Measurements from ENCODE around the gene PDIA5. TPM values are rescaled to one million over a fixed set of nuclear protein-coding genes. Genes with fewer than 3 reads are reported as not detected.

The PDIA5 gene
- total RNA-seq, 4 donors from 2014 or later = 12.0 to 21.0 (median 15.8) TPM

GRCh38 chr3:123123716-123124616, 57.1 kb downstream of the PDIA5 start:
- ATAC-seq (ENCODE audit: low FRiP score) = no peak
- no peak for TF ChIP-seq CTCF (IDR thresholded peaks at IDR 0.05)
- DNase-seq (ENCODE audit: low spot score) = no peak

- DNase-seq (ENCODE audit: low spot score) (no peak), ATAC-seq (ENCODE audit: low FRiP score) (no peak)
- no peak for TF ChIP-seq CTCF (IDR thresholded peaks at IDR 0.05)
Observed at GRCh38 chr3:123124971-123125370, 58.1 kb downstream of the PDIA5 start.

- no peak for TF ChIP-seq CTCF (IDR thresholded peaks at IDR 0.05)
- DNase-seq (ENCODE audit: low spot score) (no peak), ATAC-seq (ENCODE audit: low FRiP score) (no peak)
Observed at GRCh38 chr3:123126031-123126430, 59.2 kb downstream of the PDIA5 start.

- no peak for TF ChIP-seq CTCF (IDR thresholded peaks at IDR 0.05)
- DNase-seq (ENCODE audit: low spot score) = no peak
- no peak for ATAC-seq (ENCODE audit: low FRiP score)
Observed at GRCh38 chr3:123126653-123127052, 59.8 kb downstream of the PDIA5 start.

GRCh38 chr3:123129092-123129491, 62.3 kb downstream of the PDIA5 start:
- DNase-seq (ENCODE audit: low spot score) (no peak), ATAC-seq (ENCODE audit: low FRiP score) (no peak)
- TF ChIP-seq CTCF (IDR thresholded peaks at IDR 0.05) = no peak

- TF ChIP-seq CTCF (IDR thresholded peaks at IDR 0.05) = no peak
- DNase-seq (ENCODE audit: low spot score) = no peak
- ATAC-seq (ENCODE audit: low FRiP score) = no peak
Observed at GRCh38 chr3:123129532-123129931, 62.7 kb downstream of the PDIA5 start.
